Stimulated activated CD8-positive, alpha-beta memory T cell treated with anti-CD3 and anti-CD28 coated beads, Interleukin-2, amount 100 ng/mL, for 48 hours (primary cell): ENCODE results near the gene HOXA6.

ENCODE experiments used
- DNase-seq, 2 donors: peaks; one replicate each; pipeline ENCODE4 v3.0.0-alpha.2; 2020; ENCODE audit warnings: low read depth in 2 of 2

Gene HOXA6

DNA sequence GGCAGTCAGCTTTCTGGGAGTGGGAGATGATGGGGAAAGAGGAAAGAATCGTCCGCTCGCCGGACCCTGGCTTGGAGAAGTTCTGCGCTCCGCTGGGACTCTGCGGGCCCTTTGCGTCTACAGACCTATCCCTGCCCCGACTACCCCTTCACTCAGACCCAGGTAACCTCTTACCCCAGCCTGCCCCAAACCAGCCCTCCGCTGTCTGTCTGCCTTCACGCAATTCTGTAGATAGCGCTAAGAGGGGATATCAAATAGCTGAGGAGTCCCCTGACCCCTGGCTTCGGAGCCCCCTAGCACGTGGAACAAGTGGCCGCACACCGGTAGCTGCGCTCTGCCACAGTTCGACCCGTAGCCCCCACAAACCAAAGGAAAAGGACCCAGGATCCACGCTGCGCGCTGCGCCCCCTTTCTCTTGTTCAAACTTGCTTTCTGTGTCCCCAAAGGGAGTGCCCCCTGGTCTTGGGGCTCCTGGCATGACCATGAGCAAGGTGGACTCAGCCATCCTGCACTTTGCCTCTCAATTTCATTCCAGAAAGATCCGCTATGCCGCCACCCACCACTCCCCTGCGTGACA, 24.0 kb downstream of the HOXA6 start:
- DNase-seq, result no peak

DNA sequence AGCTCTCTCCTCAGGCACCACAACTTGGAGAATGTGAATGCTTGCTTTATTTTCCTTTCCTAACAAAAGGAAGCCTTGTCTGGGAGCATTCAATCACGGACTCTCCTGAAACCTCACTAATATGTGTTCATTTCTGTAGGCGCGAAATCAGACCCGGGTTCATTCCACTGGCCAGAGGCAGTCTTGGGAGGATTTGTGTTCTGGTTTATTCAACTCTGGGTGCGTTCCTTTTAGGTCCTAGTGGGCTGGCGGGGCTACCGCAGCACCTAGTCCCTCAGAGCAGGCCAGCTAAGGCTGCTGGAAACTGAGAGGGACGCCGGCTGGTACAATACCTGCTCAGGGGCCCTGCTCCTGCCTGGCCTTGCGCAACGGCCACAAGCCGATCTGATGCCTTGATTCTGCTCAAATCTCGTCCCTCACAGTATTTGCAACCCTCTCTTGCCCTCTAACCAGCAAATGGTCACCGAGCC, 24.5 kb downstream of the HOXA6 start:
- DNase-seq, result no peak

DNA sequence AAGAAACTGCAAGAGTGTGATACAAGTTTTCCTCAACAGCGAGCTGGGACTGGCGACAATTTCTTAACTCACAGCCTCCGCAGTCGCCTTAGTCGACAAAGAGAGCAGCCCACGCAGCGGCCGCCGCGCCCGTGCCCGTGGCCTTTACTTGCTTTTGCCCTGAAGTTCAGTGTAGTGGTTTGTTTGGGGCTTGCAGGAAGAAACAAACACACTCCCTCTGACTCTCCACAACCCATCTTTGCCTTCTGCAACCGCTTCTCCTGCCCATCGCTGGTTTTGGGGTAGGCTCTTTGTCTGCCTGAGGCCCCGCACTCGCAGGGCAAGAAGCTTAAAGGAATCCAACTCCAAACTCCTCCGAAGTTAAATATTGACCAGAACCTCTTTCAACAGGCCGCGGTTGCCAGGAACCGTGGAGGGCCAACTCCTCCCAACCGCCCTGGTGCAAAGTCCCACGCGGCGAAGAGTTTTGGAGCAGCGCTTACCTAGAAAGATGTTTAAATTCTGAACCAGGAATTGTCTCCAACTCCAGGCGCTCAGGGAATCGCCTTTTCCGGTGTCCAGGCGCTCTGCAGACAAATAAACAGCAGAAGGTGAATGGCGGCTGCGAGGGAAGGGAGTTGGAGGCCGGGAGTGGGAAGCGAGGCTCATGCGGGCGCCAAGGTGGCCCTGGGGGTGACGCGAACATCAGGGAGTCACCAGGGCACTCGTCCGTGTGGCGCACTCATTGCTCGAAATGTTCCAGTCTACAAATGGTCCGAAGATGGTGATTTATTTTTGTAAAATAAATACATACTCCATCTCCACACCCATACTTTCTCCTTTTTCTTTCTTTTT, 25.3 kb downstream of the HOXA6 start:
- DNase-seq, result no peak

DNA sequence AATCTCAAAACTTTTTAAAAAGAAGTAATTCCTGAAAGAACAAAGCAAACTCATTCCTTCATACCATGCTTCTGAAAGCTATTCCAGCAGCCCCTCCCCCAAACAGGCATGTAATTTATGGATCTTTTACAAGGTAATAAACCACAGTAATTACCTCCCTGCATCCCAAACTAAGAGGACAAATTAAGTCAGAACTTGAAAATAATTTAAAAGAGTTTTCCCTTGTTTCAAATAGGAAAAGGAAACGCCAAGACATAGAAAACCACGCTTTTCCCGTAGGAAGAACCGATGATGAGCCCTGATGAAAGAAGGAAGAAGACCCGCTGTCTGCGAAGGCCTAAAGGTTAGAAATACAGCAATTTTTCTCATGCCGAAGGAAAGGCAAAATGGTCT, 25.9 kb downstream of the HOXA6 start:
- no peak for DNase-seq

DNA sequence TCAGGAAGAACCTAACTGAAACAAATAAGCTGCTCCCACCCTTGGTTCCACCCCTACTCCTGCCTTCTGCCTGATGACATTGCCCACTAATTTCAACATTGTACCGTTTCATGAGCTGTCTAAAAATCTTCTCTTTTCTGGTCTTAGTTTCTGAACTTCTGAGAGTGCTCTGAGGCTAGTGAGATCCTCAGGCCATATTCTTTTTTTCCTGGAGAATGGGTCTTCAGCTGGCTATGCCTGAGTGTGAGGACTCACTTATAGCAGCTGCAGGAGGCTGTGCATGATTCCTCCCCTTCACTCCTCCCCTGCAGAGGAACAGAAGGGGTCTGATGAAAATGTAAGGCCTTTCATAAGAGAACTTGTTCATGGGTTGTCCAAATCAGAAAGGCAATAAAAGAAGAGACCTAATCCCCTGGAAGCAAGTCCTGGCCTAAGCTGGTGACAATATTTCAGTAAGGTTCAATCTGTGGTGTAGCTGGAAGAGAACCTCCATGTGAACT, 28.1 kb downstream of the HOXA6 start:
- no peak for DNase-seq

DNA sequence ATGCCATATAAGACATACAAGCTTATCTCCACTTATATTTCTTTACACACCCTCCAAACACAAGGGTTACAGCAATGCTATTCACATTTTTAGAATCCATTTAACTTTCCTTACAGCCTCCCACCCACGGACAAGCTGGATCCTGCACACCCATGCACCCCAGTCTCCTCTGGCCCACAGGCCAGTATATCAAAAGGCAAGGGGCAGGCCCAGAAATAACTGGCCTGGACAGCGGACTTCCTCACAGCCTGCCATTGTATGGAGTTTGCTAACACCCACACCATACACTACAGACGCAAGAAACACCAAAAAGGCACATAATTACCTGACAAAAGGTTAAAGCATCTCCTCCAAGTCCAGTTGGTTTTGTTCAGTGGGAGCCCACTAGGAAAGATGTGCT, 29.0 kb downstream of the HOXA6 start:
- no peak for DNase-seq

DNA sequence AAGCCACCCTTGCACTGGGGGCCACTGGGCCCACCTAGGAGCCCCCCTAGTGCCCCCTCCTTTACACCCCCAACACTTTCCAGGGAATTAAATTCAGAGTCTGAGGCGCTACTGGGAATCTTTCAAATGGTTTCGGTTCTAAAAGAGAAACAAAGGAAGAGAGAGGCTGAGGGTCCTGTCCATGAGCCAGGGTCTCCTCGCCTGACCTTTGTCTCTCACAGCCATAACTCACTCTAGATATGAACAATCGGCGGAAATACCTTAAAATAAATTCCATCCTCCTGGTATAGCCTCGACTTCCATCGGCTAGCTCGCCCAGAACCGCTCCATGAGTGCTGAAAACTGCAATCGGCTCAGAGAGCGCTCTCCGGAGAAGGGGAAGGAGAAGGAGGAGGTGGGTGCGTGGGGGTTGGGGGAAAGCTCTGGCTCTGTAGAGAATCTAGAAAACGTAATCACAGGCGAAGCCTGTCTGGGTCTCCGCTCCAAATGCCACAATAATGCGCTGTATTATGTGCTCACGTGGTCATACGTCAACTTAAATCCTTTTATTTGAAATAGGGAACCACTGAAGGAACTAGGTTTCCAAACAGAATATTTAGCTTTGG, 29.6 kb downstream of the HOXA6 start:
- no peak for DNase-seq

DNA sequence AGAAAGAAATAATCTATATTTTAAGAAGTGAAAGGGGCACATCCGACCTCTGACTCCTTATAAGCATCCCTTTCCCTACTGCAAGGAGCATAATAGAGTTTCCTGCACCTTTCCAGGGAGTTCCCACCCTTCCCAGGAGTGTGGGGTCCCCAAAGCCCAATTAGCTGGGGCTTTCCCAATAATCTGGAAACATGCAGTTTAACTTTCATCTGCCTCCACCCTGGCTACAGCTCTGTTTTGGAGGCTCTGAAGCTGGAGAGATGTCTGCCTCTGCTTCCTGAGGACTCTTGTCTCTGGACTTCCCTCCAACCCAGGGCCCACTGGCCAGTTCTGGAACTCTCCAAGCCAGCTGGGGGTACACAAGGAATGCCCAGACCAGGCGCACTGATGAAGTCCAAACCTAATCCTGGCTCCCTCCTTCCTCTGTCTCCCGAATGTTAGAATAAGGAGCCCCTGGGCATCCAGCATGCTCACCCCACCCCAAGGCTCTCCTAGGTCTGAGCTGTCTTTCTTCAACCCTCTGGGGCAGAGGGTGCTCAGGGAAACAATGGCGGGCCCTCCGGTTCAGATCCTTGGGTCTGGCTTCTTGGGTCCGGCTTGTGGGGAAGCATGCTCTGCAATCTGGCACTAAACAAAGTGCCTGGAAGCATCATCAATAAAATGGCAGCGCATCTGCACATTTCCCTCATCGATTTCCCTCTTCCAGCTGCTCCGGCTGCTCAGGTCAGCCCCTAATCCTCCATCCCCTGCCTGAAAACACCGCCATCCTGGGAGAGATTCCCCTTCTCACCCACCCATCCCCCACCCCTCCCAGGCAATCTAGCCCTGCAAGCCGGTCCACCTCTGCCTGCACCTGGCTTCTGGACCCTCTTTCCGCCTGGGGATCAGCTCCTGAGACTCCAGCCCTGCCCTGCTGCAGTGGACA, 30.4 kb downstream of the HOXA6 start:
- DNase-seq, result no peak

DNA sequence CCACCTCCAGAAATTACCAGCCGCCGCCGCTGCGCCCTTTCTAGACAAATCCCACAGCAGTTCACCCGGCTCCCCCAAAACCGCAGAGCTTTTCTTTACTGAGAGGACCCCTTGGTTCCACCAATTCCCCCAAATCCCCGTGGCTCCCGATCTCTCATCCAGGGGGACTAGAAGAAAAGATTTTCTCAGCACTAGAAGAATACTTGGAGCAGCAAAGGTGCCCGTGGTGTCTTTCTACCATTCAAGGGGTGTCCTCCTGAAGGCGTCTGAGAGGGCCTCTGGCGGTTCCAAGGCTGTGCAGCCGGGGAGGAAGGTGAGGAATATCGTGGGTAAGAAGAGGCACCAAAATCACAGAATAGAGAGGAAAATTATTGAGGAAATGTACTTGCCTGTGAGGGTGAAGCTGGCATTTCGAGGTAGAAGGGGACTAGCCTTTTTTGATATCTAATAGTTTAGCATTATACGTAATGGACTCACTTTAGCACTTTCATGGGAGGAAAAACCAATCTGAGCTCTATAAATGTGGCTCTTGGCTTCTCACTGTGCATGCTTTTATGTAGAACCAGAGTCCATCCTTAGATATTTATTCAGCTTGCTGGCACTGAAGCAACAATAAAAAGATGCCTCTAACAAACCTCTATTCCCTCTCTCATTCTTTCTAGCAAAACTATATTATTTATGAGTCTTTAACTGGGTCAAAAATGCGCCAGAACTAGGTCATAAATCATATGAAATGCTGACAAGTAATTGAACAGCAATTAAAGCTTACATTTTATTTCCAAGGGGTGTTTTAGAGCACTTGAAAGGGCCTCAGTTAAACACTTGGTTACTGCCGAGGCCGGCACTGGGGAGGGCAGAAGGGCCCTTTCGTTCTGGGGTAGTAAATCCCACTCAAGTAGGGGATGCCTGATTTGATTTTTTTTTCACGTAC, 31.3 kb downstream of the HOXA6 start:
- no peak for DNase-seq

DNA sequence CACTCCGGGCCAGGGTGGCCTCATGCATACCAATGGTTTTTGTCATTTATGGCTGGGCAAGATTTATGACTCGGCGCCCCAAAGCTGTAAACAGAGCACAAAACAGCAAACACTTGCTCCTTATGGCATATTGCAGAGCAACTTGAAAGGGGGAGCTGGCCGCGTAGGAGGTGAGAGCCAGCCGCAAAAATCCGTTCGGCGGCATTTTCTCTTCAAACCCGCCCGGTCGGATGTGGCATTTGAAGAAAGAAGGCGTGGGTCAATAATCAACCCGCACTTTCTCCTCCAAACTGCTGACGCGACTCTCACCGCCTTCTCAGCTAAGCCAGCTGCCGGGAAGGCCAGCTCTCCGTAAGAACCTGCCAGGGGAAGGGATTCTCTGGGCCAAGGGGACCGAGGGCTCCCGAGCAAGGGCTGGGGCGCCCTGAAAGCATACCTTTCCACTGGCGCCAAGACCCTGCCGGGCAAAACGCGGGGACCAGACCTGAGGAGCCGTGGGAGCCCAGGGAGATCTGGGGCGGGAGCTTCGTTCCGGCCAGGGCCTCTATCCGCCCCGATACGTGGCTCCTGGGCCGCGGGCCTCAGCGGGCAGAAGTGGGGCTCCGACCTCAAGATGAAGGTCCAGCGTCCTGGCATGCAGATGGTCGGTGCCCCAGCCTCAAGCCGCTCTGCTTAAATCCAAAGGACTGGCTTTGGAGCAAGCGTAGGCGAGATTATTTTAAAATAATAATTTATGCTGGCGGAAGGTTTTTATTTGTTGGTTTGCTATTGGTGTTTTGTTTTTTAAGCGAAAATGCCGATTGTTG, 32.1 kb downstream of the HOXA6 start:
- DNase-seq, result no peak

DNA sequence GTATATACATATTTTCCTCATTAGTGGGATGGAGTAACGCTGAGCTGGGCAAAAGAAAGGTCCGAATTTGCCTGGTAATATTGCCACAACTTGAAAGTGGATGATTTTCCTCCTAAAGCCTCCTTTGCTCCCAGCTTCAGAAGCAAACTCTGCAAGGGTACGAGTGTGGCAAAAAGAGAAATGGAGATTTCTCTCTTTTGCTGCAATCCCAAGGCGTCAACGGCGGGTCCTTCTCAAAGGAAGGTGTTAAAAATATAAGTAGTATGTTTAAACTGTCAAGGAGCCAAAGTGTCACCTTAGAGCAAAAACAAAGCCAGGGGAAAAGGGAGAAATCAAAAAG, 32.7 kb downstream of the HOXA6 start:
- DNase-seq, result no peak

DNA sequence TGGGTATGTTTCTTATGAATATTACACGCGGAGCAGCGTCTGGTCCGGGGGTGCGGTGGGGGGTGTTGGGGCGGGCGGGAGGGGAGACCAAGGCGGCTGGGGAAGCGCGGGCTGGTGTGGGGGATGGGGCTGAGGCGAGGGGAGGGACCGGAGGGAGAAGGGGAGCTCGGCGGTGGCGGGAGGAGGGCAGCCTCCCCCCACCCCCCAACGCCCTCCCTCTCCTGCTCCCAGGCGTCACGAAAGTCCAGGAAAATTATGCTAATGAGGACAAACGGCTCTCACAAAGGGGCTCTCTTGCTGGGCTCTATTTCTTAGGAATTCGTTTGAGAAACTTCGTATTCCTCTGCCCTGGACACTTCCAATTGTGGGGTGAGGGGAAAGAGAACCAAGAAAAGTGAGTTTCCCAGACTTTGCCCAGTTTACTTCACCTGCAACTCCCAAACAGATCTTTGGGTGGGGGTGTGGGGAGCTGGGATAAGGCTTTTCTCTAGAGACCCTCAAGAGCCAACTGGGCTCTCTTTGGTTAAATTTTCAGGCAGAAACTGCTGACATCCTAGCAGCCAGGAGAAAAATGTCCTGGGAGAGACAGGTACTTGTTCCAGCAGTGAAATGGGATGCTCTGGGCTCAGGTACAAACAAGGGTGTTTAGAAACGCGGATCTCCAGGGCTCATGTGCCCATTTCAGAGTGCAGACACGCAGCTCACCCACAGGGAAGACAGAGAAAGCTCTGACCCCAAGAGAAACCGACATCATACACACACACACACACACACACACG, 33.4 kb downstream of the HOXA6 start:
- DNase-seq, result no peak

DNA sequence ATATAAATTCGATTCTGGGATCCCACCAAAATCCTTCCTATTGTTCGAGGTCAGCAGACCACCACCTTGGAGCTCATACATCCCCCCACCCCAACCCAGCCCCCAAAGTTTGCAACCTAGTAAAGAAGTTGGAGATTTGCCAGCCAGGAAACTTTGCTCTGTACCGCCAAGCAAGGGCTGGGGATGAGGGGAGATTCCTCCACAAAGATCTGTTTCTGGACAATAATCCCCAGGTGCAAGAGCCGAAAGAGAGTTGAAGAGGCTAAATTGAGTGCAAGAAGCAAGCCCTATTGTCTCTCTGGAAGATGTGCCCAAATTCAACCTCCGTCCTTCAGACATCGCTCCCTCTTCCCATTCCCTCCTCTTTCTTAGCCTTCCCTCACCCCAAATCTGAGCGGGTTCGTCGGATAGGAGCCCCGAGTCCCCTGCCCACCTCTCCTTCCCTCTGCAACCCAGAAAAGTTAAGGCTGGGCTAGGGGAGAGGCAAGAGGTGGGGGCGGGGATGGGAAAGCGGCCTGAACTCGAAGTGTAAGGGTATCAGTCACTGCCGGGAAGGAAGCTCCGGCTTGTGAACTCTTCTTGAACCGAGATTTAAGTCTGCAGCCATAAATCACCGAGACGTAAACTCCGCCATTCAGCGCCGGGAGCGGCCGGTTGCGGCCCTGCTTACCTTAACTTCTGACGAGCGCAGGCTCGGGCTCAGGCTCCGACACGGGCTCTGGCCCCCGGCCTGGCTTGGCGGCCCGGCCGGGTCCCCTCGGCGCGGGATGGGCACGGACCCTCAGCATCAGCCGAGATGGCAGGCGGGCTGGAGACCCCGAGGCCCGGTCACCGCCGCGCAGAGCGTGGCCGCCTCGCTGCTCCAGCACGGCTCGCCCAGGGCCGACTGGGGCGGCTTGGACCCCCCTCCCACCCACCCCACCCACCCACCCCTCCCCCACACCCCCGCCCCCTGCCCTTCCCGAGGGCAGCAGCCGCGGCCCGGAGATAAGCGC, 34.3 kb downstream of the HOXA6 start:
- DNase-seq, result no peak

DNA sequence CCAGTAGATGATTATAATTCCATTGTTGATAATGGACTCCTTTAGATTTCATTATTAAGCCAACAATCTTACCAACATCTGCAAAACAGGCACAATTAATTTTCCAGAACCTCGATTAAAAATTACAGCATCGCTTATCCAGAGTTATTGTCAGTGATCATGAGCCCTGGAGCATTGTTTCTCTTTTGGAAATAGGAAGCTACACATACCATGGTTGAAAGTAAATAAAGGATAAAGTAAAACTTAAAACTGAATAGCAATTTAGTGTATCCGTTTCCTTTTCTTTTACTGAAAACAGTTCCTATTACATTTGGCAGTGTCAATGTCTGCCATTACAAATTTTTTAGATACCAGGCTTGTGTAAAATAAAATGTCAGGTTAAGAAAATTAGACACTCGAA, 35.2 kb downstream of the HOXA6 start:
- no peak for DNase-seq

DNA sequence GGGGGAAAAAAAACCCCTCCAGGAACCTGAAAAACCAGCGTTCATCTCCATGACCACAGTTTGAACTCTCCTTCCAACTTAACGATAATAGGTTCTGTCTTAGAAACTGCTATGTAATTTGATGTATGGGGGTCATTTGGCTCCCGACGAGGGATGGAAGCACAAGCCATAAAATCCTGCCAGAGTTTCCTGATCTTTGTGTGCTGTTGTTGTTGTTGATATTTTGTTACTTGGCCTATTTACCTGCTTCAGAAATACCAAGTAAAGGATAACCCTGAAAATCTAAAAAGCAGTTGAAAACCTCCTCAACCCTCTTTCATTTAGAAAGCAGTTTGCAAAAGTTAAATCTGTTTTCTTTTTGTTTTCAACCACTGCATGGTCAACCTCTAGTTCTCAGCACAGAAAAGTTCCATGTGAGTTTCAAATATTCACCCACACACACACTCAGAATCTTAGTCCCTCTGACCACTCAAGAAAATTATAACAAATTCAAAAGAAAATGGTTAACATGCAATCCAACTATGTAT, 35.8 kb downstream of the HOXA6 start:
- DNase-seq, result no peak

DNA sequence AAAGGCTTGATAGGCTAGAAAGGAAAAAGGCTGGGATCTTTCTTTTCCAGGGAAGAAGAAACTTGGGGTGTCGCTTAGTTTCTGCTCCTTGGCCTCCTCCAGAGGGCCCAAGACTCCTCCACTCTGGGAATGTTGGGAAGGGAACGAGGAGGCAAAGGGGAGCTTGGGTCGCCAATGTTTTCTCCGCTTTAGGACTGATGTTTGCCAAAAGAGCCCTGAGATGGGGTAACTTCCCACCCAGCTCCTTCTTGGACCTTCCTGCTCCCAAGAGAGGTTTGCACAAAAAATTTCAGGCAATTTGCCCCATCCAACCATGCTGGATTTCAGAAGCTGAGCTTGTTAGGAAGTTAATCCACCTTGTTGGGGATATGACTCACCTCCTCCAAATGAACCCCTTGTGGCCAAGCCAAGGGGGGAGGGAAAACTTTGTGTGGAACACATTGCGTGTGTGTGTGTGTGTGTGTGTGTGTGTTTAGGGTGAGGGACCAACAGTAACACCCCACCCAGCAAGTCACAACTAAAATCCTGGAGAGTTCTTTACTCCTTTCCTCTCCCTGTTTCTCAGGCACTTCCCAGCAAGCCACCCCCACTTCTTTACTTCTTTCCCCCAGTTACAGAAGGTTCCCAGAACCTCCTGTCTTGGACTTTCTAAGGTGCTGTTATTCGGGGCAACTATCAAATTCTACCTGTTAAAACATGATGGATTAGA, 36.4 kb downstream of the HOXA6 start:
- DNase-seq, result no peak
